ENCODE data around the gene KXD1. TPM values are rescaled to one million over a fixed set of nuclear protein-coding genes. Genes with fewer than 3 reads are reported as not detected.

KXD1 gene
- total and polyA plus RNA-seq, 10 of the 15 experiments (the other 5 are each of a cell fraction or from before 2014, with no cell fraction given) = 27.5 to 209 (median 129) TPM

- TF ChIP-seq NFYB (IDR thresholded peaks at IDR 0.05; ENCODE audit: insufficient read depth, low read depth, low read length) (peak; percentile 43; the same call in 1 of the 2 replicates), CBFB (IDR thresholded peaks at IDR 0.05; ENCODE audit: low read depth) (peak; percentile 54; the same call in 1 of the 2 replicates), POU2F2 (IDR thresholded peaks at IDR 0.05; ENCODE audit: borderline replicate concordance, low read depth, low read length) (peak; percentile 29; the same call in 2 of the 3 replicates), E2F4 (IDR thresholded peaks at IDR 0.05; ENCODE audit: low read depth, low read length) (no peak), SIX5 (IDR thresholded peaks at IDR 0.05; ENCODE audit: low read depth, low read length, severe bottlenecking) (peak; percentile 21), POLR2AphosphoS2 (IDR thresholded peaks at IDR 0.05; ENCODE audit: low read depth, low read length) (peak; percentile 73; the same call in 1 of the 2 replicates), IRF3 (IDR thresholded peaks at IDR 0.05) (no peak), TCF7 (IDR thresholded peaks at IDR 0.05; ENCODE audit: borderline replicate concordance) (no peak), NFYA (IDR thresholded peaks at IDR 0.05; ENCODE audit: borderline replicate concordance, low read depth, low read length) (no peak), RB1 (IDR thresholded peaks at IDR 0.05; ENCODE audit: borderline replicate concordance) (no peak; the same call in 1 of the 2 replicates), SMAD5 (IDR thresholded peaks at IDR 0.05; ENCODE audit: low read depth) (peak; percentile 59), BHLHE40 (IDR thresholded peaks at IDR 0.05; ENCODE audit: borderline replicate concordance in 1 of 2, low read depth in 2 of 2, low read length in 1 of 2) (peak; percentile 72 to 90), REST (IDR thresholded peaks at IDR 0.05; ENCODE audit: low read depth, low read length) (no peak), POLR2AphosphoS5 (IDR thresholded peaks at IDR 0.05; ENCODE audit: low read length) (peak; percentile 81), CTCF (IDR thresholded peaks at IDR 0.05 in 2 of 3, conservative IDR thresholded peaks at IDR 0.05 in 1 of 3; ENCODE audit: control insufficient read depth in 2 of 3, extremely low read depth in 1 of 3, insufficient read depth in 1 of 3, low read depth in 3 of 3, low read length in 3 of 3) (no peak), BACH1 (IDR thresholded peaks at IDR 0.05; ENCODE audit: borderline replicate concordance) (peak; percentile 99), BCLAF1 (IDR thresholded peaks at IDR 0.05) (no peak), ZNF217 (IDR thresholded peaks at IDR 0.05) (peak; percentile 98)
Observed at GRCh38 chr19:18557411-18558201, at the start of gene KXD1 (continued).
